Stimulated activated CD4-positive, alpha-beta T cell treated with anti-CD3 and anti-CD28 coated beads, Interleukin-1b, Interleukin-23, amount 100 ng/mL, for 24 hours (primary cell): ENCODE measurements around the gene RNF217.
A peak's percentile ranks its signal among the peaks of the same experiment; 100 is the strongest.
"Not testable (repeated sequence)": the region's sequence is repeated elsewhere in the genome, so short reads cannot be mapped to it uniquely, and the experiment has no call there.

Source experiments
- DNase-seq, 4 experiments: peaks; one replicate each; pipeline ENCODE4 v3.0.0-alpha.2; 2020; ENCODE audit warnings: low read depth in 4 of 4, low spot score in 1 of 4

Gene RNF217

DNA sequence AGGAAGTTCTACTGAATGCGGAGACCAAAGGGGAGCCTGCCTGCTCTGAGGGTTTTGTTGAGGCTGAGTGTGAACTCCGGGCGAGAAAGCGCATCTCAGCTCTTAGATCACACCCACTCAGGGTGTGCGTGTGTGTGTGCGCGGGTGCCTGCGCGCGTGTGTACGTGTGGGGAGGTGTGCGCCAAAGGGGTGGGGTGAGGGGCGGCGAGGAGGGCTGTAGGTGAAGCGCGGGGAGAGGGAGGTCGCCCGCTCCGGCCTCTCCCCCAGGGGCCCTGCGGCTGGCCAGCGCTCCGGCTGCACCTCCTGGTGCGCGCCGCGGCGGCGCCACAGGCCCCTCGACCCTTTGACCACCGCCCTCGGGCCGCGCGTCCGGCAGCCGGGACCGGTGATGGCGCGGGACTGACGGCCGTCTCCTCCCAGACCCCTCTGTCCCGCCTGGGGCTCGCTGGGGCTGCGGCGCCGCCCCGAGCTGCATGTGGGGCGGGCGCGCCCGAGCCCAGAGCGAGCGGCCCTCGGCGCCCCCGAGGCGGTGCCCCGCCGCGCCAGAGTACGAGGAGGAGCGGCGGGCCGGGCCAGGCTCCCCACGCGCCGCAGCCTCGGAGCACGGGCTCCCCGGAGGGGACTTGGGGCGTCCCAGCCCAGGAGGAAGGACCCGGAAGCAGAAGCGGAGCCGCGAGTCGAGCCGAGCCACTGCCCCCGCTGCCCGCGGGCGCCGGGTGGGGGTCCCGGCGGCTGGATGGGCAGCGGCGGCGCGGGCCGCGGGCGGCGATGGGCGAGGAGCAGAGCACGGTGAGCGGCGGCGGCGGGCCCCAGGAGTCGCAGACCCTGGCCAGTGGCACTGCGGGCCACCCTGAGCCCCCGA lies at the start of gene RNF217:
RNF217 (plus strand) TSS at position 661 of the 862 bp plus-strand sequence; CDS start at position 769, 108 bp downstream.
- peak in 1 of 4 experiments; percentile 4 for DNase-seq

DNA sequence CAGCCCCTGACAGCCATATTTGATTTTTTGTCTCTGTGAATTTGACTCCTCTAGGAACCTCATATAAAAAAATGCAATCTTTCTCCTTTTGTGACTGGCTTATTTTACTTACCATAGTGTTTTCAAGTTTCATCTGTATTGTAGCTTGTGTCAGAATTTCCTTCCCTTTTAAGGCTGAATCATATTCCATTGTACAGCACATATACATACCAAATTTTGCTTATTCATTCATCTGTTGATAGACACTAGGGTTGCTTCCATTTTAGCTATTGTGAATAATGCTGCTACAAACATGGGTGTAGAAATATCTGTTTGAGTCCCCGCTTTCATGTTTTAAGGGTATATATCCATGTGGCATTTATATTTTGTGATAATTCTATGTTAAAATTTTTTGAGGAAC lies 49.2 kb upstream of the RNF217 start:
- DNase-seq = no peak

DNA sequence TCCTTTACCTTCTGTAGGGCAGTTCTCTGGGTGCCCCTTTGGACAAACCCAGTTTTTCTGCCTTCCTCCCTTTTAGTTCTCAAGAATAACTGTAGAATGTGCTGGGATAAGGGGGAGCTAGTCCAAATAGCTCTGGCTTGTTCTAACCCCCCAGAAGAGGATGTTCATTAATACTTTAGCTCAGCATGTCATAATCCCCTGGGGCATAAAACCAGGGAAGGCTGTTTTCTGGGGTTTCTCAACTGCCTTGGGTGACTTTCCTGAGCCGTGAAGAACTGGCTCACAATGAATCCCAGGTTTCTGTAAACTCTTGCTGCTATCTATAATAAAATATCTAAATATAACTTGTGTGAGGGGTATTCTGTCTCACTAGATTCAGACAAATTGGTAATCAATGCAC lies 44.5 kb upstream of the RNF217 start:
- DNase-seq = no peak

- not testable (repeated sequence) for DNase-seq
Observed at GRCh38 chr6:124919703-124920102, 42.5 kb upstream of the RNF217 start.

DNA sequence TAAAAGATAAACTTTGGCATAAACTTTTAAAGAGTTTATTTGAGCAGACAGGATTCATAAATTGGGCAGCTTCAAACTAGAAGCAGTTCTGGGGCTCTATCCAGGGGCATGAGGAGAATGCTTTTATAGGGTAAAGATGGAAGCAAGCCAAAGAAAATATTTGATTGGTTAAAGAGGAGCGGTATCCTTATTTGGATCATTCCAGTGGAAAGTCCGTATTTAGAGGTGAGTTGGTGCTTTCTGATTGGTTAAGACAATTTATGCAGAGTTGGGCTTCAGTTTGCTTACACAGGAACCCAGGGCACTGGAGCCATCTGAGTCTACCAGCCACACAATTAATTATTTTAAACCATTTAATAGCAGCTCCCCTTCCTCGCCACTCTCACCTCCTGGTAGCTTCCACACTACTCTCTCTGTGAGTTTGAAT lies 37.9 kb upstream of the RNF217 start:
- no peak for DNase-seq

GRCh38 chr6:124926435-124926834 lies 35.8 kb upstream of the RNF217 start:
- no peak for DNase-seq

- DNase-seq = no peak
Observed at GRCh38 chr6:124927806-124928205, 34.4 kb upstream of the RNF217 start.

- no peak for DNase-seq
Observed at GRCh38 chr6:124928851-124929250, 33.4 kb upstream of the RNF217 start.

DNA sequence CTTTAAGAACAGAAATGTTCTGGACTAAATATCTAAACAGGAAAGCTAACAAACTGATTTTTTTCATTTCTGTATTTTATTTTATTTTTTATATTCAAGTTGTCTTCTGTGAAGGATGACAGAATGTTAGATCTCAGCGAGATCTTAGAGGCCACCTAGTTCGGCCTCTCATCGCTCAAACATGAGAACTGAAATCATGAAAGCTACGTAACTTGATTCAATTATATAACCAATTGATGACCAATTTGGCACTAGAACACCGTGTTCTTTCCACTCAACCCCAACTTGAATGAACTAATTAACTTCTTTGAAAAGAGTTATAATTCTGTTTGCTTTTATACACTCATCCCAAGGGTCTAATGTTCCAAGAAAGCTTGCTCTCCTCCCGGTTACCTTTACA lies 24.6 kb upstream of the RNF217 start:
- no peak for DNase-seq

- no peak for DNase-seq
Observed at GRCh38 chr6:124941259-124941658, 21.0 kb upstream of the RNF217 start.

GRCh38 chr6:124943658-124944057 lies 18.6 kb upstream of the RNF217 start:
- no peak for DNase-seq

GRCh38 chr6:124947971-124948451 lies 14.2 kb upstream of the RNF217 start:
- DNase-seq = no peak

DNA sequence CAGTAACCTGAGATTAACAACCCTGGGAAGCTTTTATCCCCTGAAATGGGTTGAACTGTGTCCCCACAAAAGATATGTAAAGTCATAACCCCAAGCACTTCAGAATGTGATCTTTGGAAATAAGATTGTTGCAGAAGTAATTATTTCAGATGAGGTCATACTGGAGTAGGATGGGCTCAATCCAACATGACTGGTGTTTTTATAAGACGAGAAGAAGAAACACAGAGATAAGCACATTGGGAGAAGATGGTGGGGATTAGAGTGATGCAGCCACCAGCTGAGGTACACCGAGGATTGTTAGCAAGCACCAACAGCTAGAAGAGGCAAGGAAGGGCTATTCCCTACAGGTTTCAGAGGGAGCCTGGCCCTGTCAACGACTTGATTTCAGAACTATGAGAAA lies 12.5 kb upstream of the RNF217 start:
- DNase-seq = no peak

- DNase-seq = no peak
Observed at GRCh38 chr6:124953808-124954207, 8.4 kb upstream of the RNF217 start.

- DNase-seq = no peak
Observed at GRCh38 chr6:124955108-124955856, 7.0 kb upstream of the RNF217 start.

DNA sequence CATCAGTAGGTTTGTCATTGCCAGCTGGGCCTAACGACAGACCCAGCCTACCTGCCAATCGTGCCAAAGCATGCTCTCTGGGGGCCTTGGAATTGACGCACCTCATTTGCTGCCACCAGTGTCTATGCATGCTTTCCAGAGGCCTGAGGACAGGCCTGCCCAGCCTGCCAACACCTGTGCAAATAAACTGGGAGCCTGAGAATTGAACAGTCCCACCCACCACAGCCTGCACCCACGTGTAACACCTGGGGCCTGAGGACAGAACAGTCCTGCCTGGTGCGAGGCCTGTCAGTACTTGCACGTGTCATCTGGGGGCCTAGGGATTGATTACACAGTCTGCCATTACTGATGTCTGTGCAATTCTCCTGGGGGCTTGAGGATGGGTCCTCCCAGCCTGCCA lies 6.2 kb upstream of the RNF217 start:
- no peak for DNase-seq

GRCh38 chr6:124958149-124958548 lies 4.1 kb upstream of the RNF217 start:
- DNase-seq = no peak

GRCh38 chr6:124958759-124959354 lies 3.4 kb upstream of the RNF217 start:
- no peak for DNase-seq

DNA sequence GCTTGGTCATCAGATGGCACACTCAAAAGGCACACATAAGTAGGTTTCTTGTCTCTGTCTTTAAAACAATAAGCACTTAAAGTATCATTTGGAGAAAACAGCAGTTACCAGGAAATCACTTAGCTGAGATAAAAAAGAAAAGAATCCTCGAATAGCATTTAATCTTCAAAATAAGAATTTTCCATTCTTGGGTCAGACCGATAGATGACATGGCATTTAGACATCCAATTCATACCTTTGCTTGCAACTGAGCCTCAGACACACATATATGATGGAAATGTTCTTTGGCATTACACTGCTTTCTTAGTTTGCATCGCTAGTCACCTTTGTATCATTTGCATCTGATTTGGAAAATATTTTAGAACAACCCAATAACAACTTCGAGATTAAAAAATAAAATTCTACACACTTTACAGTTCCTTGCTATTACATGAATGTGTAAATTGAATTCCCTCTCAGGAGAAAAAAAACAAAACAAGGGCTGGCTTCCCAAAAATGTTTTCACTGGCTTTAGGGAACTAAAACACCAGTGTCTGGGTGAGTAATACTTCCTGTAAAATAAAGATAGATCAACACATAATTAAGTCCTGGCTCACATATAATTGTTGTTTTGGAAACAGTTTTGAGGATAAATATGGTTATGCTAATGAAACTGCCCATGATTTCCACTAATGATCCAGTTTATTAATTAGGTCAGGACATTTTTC lies 1.3 kb upstream of the RNF217 start:
- no peak for DNase-seq

DNA sequence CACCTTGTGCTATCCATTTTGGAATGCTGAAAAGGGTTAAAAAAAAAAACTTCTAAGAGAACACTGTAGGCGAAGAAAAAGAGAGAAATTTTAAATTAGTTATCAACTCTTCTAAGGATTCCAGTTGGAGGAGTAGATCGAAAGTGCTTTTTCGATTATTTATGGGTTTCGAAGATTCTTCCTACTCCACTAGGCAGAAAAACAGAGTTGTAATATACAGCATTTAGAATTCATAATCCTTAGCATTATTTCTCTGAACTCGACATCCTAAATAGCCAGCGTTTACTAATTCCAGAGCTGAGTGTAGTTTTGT lies 817 bp upstream of the RNF217 start:
- no peak for DNase-seq
